Subcutaneous preadipocyte (primary cell): ENCODE data around the gene SPATA31A5. TPM values are rescaled to one million over a fixed set of nuclear protein-coding genes. Genes with fewer than 3 reads are reported as not detected.

Experiments used
- small RNA-seq: library from RNA; depleted of rRNA; stranded (forward); fragments of <200 nt; gene quantifications from one replicate; pipeline ENCODE3, GENCODE V24; 2012
- total RNA-seq: library from RNA; depleted of rRNA; stranded (reverse); fragments of >200 nt; gene quantifications from 2 replicates; pipeline ENCODE4 v1.2.3, GENCODE V29; 2012

SPATA31A5 gene
- total RNA-seq = not detected in 2 replicates

GRCh38 chr9:60914107-60914506 is at the start of gene SPATA31A5:
TSS of gene SPATA31A5 (plus strand) at chr9:60914407. CDS start at chr9:60914436, 29 bp downstream.

Small RNA genes lying within 50 kb of the gene (small RNA-seq; reads per million reads assigned to genes)
- not detected for gene AL590491.3
